HG02798 (cell line): ENCODE results near the gene ABCC3.
"Not testable (repeated sequence)": the region's sequence is repeated elsewhere in the genome, so short reads cannot be mapped to it uniquely, and the experiment has no call there.

Experiments
- ATAC-seq: cut with Tn5 transposase; IDR thresholded peaks from one replicate; pipeline ENCODE4 v1.9.1; 2021; ENCODE audit warnings: mild to moderate bottlenecking; ENCODE audit not compliant: unreplicated experiment, poor library complexity

Gene ABCC3

GRCh38 chr17:50693036-50693682 is 58.5 kb downstream of the ABCC3 start:
- ATAC-seq = no peak

GRCh38 chr17:50696365-50696879 is 61.7 kb downstream of the ABCC3 start:
- no peak for ATAC-seq

GRCh38 chr17:50697062-50697461 is 62.4 kb downstream of the ABCC3 start:
- ATAC-seq = no peak

DNA sequence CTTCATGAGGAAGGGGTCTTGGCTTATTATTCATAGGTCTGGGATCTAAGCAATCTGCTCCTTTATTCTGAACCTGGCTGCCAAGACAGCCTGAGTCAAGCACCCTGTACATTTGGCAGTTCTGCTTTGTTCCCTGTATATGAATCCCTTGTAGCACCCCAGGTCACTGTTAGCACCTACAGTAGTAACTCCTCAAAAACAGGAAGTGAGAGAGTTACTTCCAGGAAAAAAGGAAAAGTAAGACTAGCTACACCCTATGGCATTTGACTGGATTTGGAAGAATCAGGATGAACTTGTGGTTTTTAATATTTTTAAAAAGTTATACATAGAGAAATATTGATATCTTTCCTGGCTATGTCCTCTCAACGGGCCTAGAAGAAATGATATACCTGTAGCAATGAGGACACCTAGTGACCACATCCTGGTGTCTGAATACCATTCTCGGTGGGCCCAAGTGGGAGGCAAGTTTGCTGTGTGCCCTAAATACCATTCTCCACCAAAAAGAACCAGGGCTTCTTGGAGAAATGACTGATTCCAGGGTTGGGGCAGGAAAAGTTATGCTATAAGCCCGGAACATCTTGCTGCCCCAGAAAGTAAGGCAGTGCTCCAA is 63.1 kb downstream of the ABCC3 start:
- ATAC-seq = no peak

DNA sequence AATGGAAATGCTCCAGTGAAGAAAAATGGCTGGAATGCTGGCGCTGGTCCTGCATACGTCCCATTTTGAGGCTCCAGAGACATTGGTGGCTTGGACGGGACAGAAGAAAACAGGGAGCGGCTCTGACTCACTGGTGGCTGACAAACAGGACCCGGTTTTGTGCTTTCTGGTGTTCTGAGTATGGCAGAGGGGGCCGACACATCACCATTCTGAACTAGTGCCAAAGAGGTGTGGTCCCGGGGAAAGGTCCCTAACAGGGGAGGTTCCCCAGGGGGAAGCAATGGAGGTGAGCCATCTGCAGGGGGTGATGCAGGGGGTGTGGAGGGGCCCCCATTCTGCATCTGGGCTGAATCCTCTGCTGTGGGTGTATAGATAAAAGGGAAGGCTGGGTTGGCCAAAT is 64.7 kb downstream of the ABCC3 start:
- ATAC-seq = no peak

- ATAC-seq = no peak
Observed at GRCh38 chr17:50703162-50703561, 68.5 kb downstream of the ABCC3 start.

- peak; percentile 81 for ATAC-seq
Observed at GRCh38 chr17:50707289-50708049, 72.8 kb downstream of the ABCC3 start, which contains the start of gene ANKRD40. TSS of gene ANKRD40 (minus strand) at chr17:50707914. CDS start at chr17:50707654, 260 bp downstream.

GRCh38 chr17:50708050-50709000 is 73.6 kb downstream of the ABCC3 start:
- ATAC-seq = no peak

DNA sequence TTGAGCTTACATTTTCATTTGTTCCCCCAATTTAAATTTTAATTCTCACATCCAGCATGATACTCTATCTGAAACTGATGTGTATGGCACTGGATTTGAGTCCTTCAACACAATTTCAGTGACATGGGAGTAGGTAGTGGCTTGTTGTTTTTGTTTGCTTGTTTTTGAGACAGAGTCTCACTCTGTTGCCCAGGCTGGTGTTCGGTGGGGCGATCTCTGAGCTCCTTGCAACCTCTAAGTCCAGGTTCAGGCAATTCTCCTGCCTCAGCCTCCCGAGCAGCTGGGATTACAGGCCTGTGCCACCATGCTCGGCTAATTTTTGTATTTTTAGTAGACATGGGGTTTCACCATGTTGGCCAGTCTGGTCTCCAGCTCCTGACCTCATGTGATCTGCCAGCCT is 74.4 kb downstream of the ABCC3 start:
- not testable (repeated sequence) for ATAC-seq

- ATAC-seq = no peak
Observed at GRCh38 chr17:50710025-50710424, 75.3 kb downstream of the ABCC3 start.

- no peak for ATAC-seq
Observed at GRCh38 chr17:50710650-50711049, 76.0 kb downstream of the ABCC3 start.

- ATAC-seq = no peak
Observed at GRCh38 chr17:50712641-50713040, 78.0 kb downstream of the ABCC3 start.

DNA sequence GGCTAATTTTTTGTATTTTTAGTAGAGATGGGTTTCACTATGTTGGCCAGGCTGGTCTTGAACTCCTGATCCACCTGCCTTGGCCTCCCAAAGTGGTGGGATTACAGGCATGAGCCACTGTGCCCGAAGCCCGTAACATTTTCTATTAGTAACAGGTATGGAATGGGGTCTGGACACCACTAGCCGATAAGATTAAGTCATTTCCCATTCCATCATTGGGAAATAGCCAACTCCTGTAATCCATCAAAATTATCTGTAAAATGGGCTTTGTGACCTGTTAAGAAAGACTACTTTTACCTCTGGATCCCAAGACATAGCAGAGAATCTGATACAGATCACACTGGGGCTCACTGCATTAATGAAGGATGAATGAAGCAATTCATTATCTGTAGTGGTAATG is 80.8 kb downstream of the ABCC3 start:
- ATAC-seq = no peak

- peak; percentile 94 for ATAC-seq
Observed at GRCh38 chr17:50719144-50719923, 84.7 kb downstream of the ABCC3 start, which contains the start of gene LUC7L3. TSS of gene LUC7L3 (plus strand) at chr17:50719603. CDS start at chr17:50719733, 130 bp downstream.

DNA sequence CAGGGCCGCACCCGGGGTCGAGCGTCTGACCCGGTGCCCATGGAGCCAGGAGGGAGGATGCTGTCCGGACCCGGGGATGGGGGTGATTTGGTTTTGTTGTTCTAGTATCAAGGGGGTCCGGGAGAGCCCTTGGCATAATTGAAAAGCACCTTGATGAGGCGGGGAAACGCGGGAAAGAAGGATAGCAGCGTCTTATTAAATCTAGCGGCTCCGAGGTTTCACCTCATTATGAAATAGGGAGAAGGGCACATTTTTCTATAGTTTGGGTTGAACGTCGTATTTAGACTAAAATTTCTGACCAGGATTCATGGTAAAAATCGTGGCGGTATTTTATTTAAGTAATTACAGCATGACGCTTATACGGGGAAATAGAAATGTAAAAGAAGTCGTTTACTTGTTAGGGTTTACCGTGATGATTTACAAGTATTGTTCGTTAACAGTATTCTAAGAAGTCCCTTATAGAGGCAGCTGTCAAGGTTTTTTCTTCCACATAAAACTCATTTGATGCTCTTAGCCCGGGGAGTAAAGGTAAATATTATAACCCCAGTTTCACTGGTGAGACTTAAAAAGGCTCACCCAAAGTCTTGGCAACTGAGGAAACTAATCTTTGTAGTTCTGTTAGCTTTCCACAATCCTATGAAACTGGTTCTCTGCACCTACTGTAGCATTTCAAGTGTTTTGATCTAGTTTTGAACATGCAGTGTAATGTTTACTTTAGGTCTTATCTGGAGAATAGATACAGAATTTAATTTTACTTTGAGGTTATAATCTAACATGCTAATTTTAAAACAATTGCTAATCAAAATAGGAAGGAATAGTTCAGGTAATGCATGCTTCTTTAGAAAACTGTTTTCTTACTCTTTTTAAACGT is 85.5 kb downstream of the ABCC3 start:
- no peak for ATAC-seq

DNA sequence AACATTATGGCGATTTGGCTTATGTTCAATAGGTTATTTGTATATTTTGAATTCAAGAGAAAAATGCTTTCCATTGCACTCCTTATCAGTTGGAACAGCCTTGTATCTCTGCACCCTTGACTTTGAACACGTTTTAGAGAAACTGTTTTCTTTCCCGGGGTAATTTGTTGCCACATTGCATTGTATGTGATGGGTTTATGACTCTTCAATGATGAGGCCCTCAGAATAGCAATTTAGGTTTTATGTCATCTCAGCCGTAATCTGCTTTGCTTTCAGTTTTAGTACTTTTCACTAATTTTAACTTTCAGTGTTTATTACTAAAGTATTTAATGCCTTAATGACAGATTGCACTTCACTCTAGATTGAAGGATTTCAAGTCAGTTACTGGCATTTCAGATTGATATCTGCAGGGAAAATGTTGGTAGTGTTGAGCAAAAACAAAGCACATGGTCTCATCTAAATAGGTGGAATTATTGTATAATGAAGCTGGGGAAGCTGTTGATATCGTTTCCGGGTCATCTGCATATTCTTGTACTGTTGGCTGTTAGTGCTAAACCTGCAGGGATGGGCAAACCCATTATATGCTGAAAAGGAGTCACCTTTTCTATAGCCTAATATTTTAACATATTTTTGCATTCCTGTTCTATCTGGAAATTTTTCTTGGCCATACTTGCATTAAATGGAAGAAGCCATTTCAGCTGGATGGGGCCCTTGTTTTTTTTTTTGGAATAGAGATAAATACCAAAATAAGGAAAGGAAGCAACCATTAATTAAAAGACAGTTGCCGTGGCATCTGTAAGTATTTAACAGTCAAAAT is 86.7 kb downstream of the ABCC3 start:
- ATAC-seq = no peak

DNA sequence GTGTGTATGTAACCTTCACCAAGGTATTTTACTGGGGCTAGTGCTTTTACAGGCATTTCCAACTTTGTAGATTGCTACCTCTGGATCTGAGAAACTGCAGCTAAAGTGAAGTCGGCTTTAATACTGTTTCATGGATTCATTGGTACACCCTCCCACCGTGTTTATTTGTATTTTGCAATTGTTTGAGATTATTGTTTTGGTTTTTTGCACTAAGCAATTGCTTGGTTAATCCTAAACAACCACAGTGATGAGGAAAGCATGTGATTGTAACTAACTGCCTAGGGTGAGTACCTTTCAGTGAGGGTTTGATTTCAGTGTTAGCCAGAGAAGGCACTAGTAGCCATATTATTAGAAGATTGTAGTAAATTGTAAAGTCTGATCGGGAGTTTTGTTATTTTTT is 88.1 kb downstream of the ABCC3 start:
- no peak for ATAC-seq
